Loucy (cell line): ENCODE measurements around the gene CDRT4.

Experiments
- H2AFZ ChIP-seq: fragments of 200-600 bp; sonication (generic); 2 replicates; pipeline ENCODE4 v1.6.0; 2016; ENCODE audit warnings: antibody characterized with exemption, mild to moderate bottlenecking, low read length, moderate library complexity
- H3F3A ChIP-seq: fragments of 200-600 bp; 2 replicates; pipeline ENCODE4 v1.6.0; 2016; ENCODE audit warnings: antibody characterized with exemption, low read depth, mild to moderate bottlenecking
- H3K27me3 ChIP-seq: fragments of 200-600 bp; sonication (generic); 2 replicates; pipeline ENCODE4 v1.6.1; 2014; ENCODE audit warnings: low read length, mild to moderate bottlenecking; ENCODE audit not compliant: insufficient read depth, poor library complexity, severe bottlenecking
- H3K36me3 ChIP-seq: fragments of 200-600 bp; sonication (generic); 2 replicates; pipeline ENCODE4 v1.6.1; 2016; ENCODE audit warnings: low read length; ENCODE audit not compliant: insufficient read depth
- H3K4me1 ChIP-seq: fragments of 200-600 bp; sonication (generic); 2 replicates; pipeline ENCODE4 v1.5.1; 2014; ENCODE audit warnings: low read length, mild to moderate bottlenecking; ENCODE audit not compliant: insufficient read depth, poor library complexity, severe bottlenecking
- H3K4me2 ChIP-seq: fragments of 200-600 bp; sonication (generic); 2 replicates; pipeline ENCODE4 v1.6.0; 2014; ENCODE audit warnings: antibody characterized with exemption, low read length, low read depth, mild to moderate bottlenecking; ENCODE audit not compliant: poor library complexity, severe bottlenecking
- H3K4me3 ChIP-seq: fragments of 200-600 bp; sonication (generic); 2 replicates; pipeline ENCODE4 v1.5.1; 2014; ENCODE audit warnings: low read length, mild to moderate bottlenecking, mixed read lengths; ENCODE audit not compliant: poor library complexity, severe bottlenecking
- H3K79me2 ChIP-seq: fragments of 200-600 bp; sonication (generic); 2 replicates; pipeline ENCODE4 v1.6.1; 2014; ENCODE audit warnings: low read length; ENCODE audit not compliant: insufficient read depth
- H3K9ac ChIP-seq: fragments of 200-600 bp; sonication (generic); 2 replicates; pipeline ENCODE4 v1.6.0; 2014; ENCODE audit warnings: mild to moderate bottlenecking, low read depth, low read length, moderate library complexity; ENCODE audit not compliant: poor library complexity, severe bottlenecking
- H3K9me2 ChIP-seq: fragments of 200-600 bp; sonication (generic); replicated peaks from 2 replicates; pipeline ENCODE4 v1.6.1; 2016; ENCODE audit warnings: low read depth, low read length, mixed read lengths
- H3K9me3 ChIP-seq: fragments of 200-600 bp; sonication (generic); 2 replicates; pipeline ENCODE4 v1.6.1; 2014; ENCODE audit warnings: mild to moderate bottlenecking, antibody characterized with exemption, low read length, low read depth; ENCODE audit not compliant: insufficient read depth
- H4K20me1 ChIP-seq: fragments of 200-600 bp; sonication (generic); 2 replicates; pipeline ENCODE4 v1.6.0; 2014; ENCODE audit warnings: antibody characterized with exemption, low read length, mild to moderate bottlenecking; ENCODE audit not compliant: insufficient read depth, poor library complexity, severe bottlenecking
- EZH2phosphoT487 ChIP-seq: fragments of 200-600 bp; IDR thresholded peaks from 2 replicates; pipeline ENCODE4 v1.6.1; 2018; ENCODE audit warnings: antibody characterized with exemption, mild to moderate bottlenecking, moderate library complexity, borderline replicate concordance
- TF ChIP-seq, protein P1 (sequence below): fragments of 200-600 bp; sonication (generic); conservative IDR thresholded peaks from 2 replicates; pipeline ENCODE4 v1.5.1; 2014; ENCODE audit warnings: mild to moderate bottlenecking, antibody characterized with exemption, low read length

The CDRT4 gene

DNA sequence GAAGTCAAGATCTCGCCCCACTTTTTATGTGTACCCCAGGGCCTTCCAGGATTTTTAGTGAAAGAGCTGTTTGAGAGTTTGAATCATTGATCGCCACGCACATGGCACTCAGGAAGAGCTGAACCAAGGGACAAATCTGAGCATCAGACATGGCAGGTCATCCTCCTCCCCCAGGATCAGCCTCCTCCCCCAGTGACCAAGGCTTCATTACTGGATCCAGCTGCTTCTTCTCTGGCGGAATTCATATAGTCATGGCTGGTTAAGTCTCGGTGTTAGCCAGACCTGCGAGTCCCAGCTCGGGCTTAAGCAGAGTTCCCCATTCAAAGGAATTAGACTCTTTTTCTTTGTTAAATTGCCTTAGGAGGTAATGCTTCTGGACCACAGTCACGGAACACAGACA is 32.5 kb downstream of the CDRT4 start:
- TF ChIP-seq, protein P1, sequence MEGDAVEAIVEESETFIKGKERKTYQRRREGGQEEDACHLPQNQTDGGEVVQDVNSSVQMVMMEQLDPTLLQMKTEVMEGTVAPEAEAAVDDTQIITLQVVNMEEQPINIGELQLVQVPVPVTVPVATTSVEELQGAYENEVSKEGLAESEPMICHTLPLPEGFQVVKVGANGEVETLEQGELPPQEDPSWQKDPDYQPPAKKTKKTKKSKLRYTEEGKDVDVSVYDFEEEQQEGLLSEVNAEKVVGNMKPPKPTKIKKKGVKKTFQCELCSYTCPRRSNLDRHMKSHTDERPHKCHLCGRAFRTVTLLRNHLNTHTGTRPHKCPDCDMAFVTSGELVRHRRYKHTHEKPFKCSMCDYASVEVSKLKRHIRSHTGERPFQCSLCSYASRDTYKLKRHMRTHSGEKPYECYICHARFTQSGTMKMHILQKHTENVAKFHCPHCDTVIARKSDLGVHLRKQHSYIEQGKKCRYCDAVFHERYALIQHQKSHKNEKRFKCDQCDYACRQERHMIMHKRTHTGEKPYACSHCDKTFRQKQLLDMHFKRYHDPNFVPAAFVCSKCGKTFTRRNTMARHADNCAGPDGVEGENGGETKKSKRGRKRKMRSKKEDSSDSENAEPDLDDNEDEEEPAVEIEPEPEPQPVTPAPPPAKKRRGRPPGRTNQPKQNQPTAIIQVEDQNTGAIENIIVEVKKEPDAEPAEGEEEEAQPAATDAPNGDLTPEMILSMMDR = no peak
- TF ChIP-seq EZH2phosphoT487 = no peak
- Histone ChIP-seq H3K36me3 (no peaks in the 10 kb centered on the region), H3K4me3 (no peak overlapping the region), H3F3A (no peaks in the 10 kb centered on the region), H3K9ac (no peak overlapping the region), H3K9me3 (peaks cover 5% of the 10 kb centered on the region; the same call in 1 of the 2 replicates), H4K20me1 (no peaks in the 10 kb centered on the region), H3K9me2 (no peaks in the 10 kb centered on the region), H3K4me2 (no peak overlapping the region), H2AFZ (no peak overlapping the region), H3K79me2 (no peaks in the 10 kb centered on the region), H3K27me3 (peaks cover 5% of the 10 kb centered on the region), H3K4me1 (peaks cover 2% of the 10 kb centered on the region)

DNA sequence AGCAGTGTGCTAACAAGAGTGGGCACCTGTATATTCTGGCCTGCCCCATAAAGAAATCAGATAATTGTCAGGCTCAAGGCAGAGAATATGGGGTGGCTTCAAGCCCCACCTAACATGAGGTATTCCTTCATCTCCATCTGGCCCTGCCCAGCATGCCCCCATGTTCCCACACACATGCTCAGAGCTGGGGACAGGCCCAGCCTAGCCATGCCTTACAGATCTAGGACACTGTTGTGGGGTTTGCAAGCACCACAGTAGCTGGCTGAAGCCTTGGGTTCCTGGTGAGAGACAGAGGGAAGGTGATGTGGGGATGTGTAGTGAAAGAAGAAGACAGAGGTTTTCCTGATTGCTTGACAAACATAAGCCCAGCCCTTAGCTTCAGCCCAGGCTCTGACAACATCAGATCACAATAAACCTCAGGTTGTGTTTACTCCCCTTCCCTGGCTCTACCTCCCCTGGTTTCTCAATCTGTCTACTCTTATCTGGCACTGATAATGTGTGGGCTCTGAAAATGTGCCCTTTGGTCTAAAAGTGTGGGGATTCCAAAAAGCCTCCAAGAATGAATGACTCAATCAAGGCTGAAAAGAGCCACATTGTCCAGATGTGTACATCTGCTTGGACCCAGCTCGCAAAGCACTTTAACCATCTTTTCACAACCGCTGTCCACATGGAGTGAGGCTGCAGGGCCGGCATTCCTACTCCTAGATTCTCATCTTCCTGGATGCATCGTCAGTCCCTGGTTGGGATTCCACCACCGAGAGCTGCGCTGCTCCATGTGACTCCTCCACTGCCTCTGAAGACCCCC is 34.4 kb downstream of the CDRT4 start:
- Histone ChIP-seq H3K9me2 (no peaks in the 10 kb centered on the region), H4K20me1 (no peaks in the 10 kb centered on the region), H3K36me3 (no peaks in the 10 kb centered on the region), H3K4me1 (peaks cover 2% of the 10 kb centered on the region), H3K9me3 (peaks cover 5% of the 10 kb centered on the region; the same call in 1 of the 2 replicates), H3K4me3 (no peak overlapping the region), H3K79me2 (no peaks in the 10 kb centered on the region), H2AFZ (no peak overlapping the region), H3F3A (no peaks in the 10 kb centered on the region), H3K4me2 (no peak overlapping the region), H3K9ac (no peak overlapping the region), H3K27me3 (no peaks in the 10 kb centered on the region)
- TF ChIP-seq EZH2phosphoT487 = no peak
- TF ChIP-seq, protein P1 = no peak

DNA sequence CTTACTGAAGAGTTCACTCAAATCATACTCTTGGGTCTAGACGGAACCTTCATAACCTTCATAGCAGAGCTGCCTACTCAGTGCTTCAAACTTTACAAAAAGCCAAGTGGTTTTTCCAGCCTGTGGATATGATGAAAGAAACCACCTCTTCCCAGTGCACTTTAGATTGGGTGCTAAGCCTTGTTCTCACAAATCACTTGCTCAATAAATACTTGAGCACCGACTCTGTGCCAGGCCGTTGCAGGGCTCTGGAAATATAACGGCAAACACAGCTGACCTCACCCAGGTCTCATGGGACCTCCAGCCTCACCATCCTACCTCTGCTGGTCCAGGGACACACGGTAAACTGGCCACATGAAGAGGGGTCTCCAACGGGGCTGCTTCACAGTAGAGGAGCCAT is 35.7 kb downstream of the CDRT4 start:
- no peak overlapping the region for H3K9ac ChIP-seq
- H3K4me3 ChIP-seq = no peak overlapping the region
- no peak overlapping the region for H2AFZ ChIP-seq
- no peak overlapping the region for H3K4me2 ChIP-seq
- TF ChIP-seq, protein P1 = no peak
- H4K20me1 ChIP-seq = no peaks in the 10 kb centered on the region
- no peaks in the 10 kb centered on the region for H3K9me2 ChIP-seq
- no peaks in the 10 kb centered on the region for H3K79me2 ChIP-seq
- no peaks in the 10 kb centered on the region for H3K36me3 ChIP-seq
- H3K9me3 ChIP-seq = peaks cover 5% of the 10 kb centered on the region; the same call in 1 of the 2 replicates
- H3F3A ChIP-seq = no peaks in the 10 kb centered on the region
- no peaks in the 10 kb centered on the region for H3K27me3 ChIP-seq
- H3K4me1 ChIP-seq = peaks cover 2% of the 10 kb centered on the region
